ENCODE measurements around the gene ZNRF1.

DNA sequence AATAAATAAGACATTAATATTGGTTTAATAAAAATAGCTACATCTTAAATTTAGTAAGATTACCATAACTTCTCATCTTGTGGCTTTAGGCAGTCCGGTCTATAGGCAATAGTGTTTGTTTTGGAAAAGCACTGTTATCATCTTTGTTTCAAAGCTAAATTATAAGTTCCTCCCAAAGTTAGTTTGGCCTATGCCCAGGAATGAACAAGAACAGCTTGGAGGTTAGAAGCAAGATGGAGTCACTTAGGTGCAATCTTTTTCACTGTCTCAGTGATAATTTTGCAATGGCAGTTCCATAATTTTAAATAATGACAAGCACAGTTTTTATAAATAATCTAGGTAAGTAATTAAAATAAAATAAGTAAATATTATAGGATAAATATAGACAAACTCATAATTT lies 123.8 kb downstream of the ZNRF1 start:
- TF ChIP-seq CTCF (IDR thresholded peaks at IDR 0.05) (no peak), POLR2AphosphoS5 (IDR thresholded peaks at IDR 0.05) (no peak), EP300 (IDR thresholded peaks at IDR 0.05; ENCODE audit: low read depth) (no peak), POLR2A (IDR thresholded peaks at IDR 0.05) (no peak)
